Vagina (tissue), 2 donors: ENCODE data around the gene COPB2.

ENCODE experiments used
- POLR2A ChIP-seq, 2 donors: fragments of 450-650 bp; IDR thresholded peaks; one replicate each; pipeline ENCODE4 v1.6.1; 2017; ENCODE audit warnings: antibody characterized with exemption in 2 of 2, mild to moderate bottlenecking in 2 of 2, moderate library complexity in 2 of 2
- TF ChIP-seq, protein P1 (sequence below), 3 experiments: fragments of 450-650 bp in 2 of 3; fragments of 200-600 bp in 1 of 3; sonication (generic) in 1 of 3; IDR thresholded peaks; one replicate each; pipeline ENCODE4 v1.5.1; 2017 to 2019; ENCODE audit warnings: antibody characterized with exemption in 3 of 3, mild to moderate bottlenecking in 2 of 3, moderate library complexity in 2 of 3

GRCh38 chr3:139319428-139320402 lies 69.7 kb downstream of the COPB2 start:
- TF ChIP-seq, protein P1, sequence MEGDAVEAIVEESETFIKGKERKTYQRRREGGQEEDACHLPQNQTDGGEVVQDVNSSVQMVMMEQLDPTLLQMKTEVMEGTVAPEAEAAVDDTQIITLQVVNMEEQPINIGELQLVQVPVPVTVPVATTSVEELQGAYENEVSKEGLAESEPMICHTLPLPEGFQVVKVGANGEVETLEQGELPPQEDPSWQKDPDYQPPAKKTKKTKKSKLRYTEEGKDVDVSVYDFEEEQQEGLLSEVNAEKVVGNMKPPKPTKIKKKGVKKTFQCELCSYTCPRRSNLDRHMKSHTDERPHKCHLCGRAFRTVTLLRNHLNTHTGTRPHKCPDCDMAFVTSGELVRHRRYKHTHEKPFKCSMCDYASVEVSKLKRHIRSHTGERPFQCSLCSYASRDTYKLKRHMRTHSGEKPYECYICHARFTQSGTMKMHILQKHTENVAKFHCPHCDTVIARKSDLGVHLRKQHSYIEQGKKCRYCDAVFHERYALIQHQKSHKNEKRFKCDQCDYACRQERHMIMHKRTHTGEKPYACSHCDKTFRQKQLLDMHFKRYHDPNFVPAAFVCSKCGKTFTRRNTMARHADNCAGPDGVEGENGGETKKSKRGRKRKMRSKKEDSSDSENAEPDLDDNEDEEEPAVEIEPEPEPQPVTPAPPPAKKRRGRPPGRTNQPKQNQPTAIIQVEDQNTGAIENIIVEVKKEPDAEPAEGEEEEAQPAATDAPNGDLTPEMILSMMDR (IDR thresholded peaks at IDR 0.05): no peak
- TF ChIP-seq POLR2A (IDR thresholded peaks at IDR 0.05): no peak
